ENCODE measurements around the gene DUSP28.

GRCh38 chr2:240522406-240522805 lies 37.8 kb upstream of the DUSP28 start:
- TF ChIP-seq CTCF (IDR thresholded peaks at IDR 0.05) (no peak), POLR2AphosphoS5 (IDR thresholded peaks at IDR 0.05) (no peak)
